HEK293 (cell line): ENCODE results near the gene MVK.

ENCODE experiments used
- CTCF ChIA-PET: fragments of 350-600 bp; formaldehyde crosslinking; extraction: SDS; loops from one replicate; lab custom pipeline; 2021; ENCODE audit warnings: antibody characterized with exemption; lab: Yijun Ruan, JAX
- POLR2A ChIA-PET: fragments of 300-600 bp; formaldehyde crosslinking; extraction: SDS; loops from one replicate; lab custom pipeline; 2020; ENCODE audit warnings: antibody characterized with exemption, inconsistent platforms; lab: Yijun Ruan, JAX
- H3K27ac ChIP-seq: fragments of 200-500 bp; sonication (Bioruptor generic); 2 replicates; pipeline ENCODE4 v1.5.1; 2014; ENCODE audit warnings: low read depth, low read length, control low read depth, inconsistent platforms; ENCODE audit errors: extremely low read depth
- H3K36me3 ChIP-seq, 2 experiments: fragments of 200-500 bp in 1 of 2; sonication (Bioruptor generic) in 1 of 2; 1 replicate in 1 of 2; 2 replicates in 1 of 2; pipeline ENCODE4 v1.5.1; 2014 to 2017; ENCODE audit warnings: inconsistent platforms in 2 of 2, low read length in 2 of 2; ENCODE audit not compliant: control insufficient read depth in 2 of 2, insufficient read depth in 1 of 2
- H3K4me1 ChIP-seq: fragments of 200-500 bp; sonication (Bioruptor generic); 2 replicates; pipeline ENCODE4 v1.5.1; 2014; ENCODE audit warnings: mild to moderate bottlenecking, low read length, inconsistent platforms; ENCODE audit not compliant: control insufficient read depth, insufficient read depth
- H3K4me3 ChIP-seq: 2 replicates; pipeline ENCODE4 v1.5.1; 2011; ENCODE audit warnings: low read depth, mild to moderate bottlenecking, control low read depth, low read length, moderate library complexity
- H3K9me3 ChIP-seq: fragments of 200-500 bp; sonication (Bioruptor generic); 2 replicates; pipeline ENCODE4 v1.5.1; 2014; ENCODE audit warnings: low read depth, low read length, inconsistent platforms; ENCODE audit not compliant: control insufficient read depth, insufficient read depth
- GLIS1 ChIP-seq: fragments of 450-650 bp; formaldehyde crosslinking; IDR thresholded peaks from 2 replicates; pipeline ENCODE4 v1.5.1; 2016; ENCODE audit warnings: missing biosample characterization, missing genetic modification characterization
- HOXC10 ChIP-seq: sonication (generic); formaldehyde crosslinking; IDR thresholded peaks from 2 replicates; pipeline ENCODE4 v1.8.1; 2023; ENCODE audit warnings: mild to moderate bottlenecking, missing genetic modification reagents
- KLF10 ChIP-seq: fragments of 450-650 bp; IDR thresholded peaks from 2 replicates; pipeline ENCODE4 v1.5.1; 2018; ENCODE audit warnings: missing biosample characterization, mild to moderate bottlenecking, missing genetic modification characterization
- MEIS1 ChIP-seq: sonication (generic); formaldehyde crosslinking; IDR thresholded peaks from 2 replicates; pipeline ENCODE4 v1.8.1; 2022; ENCODE audit warnings: missing genetic modification reagents, mild to moderate bottlenecking, borderline replicate concordance
- MZF1 ChIP-seq: fragments of 450-650 bp; formaldehyde crosslinking; IDR thresholded peaks from 2 replicates; pipeline ENCODE4 v1.5.1; 2017; ENCODE audit warnings: missing biosample characterization, missing genetic modification characterization, borderline replicate concordance
- ZBTB20 ChIP-seq: fragments of 450-650 bp; formaldehyde crosslinking; IDR thresholded peaks from 2 replicates; pipeline ENCODE4 v1.5.1; 2016; ENCODE audit warnings: missing biosample characterization, missing genetic modification characterization
- ZBTB48 ChIP-seq: fragments of 450-650 bp; formaldehyde crosslinking; IDR thresholded peaks from 2 replicates; pipeline ENCODE4 v1.5.1; 2016; ENCODE audit warnings: missing biosample characterization, missing genetic modification characterization
- ZEB2 ChIP-seq: fragments of 450-650 bp; formaldehyde crosslinking; IDR thresholded peaks from 2 replicates; pipeline ENCODE4 v1.5.1; 2016; ENCODE audit warnings: missing biosample characterization, missing genetic modification characterization
- ZFP41 ChIP-seq: fragments of 450-650 bp; formaldehyde crosslinking; IDR thresholded peaks from 2 replicates; pipeline ENCODE4 v1.5.1; 2016; ENCODE audit warnings: missing biosample characterization, missing genetic modification characterization, borderline replicate concordance
- ZFP69B ChIP-seq: fragments of 450-650 bp; formaldehyde crosslinking; IDR thresholded peaks from 2 replicates; pipeline ENCODE4 v1.5.1; 2016; ENCODE audit warnings: missing biosample characterization, missing genetic modification characterization
- ZIC2 ChIP-seq: fragments of 450-650 bp; formaldehyde crosslinking; IDR thresholded peaks from 2 replicates; pipeline ENCODE4 v1.5.1; 2016; ENCODE audit warnings: missing biosample characterization, missing genetic modification characterization
- ZNF121 ChIP-seq: fragments of 450-650 bp; formaldehyde crosslinking; IDR thresholded peaks from 2 replicates; pipeline ENCODE4 v1.5.1; 2016; ENCODE audit warnings: missing biosample characterization, missing genetic modification characterization
- ZNF175 ChIP-seq: fragments of 450-650 bp; formaldehyde crosslinking; IDR thresholded peaks from 2 replicates; pipeline ENCODE4 v1.5.1; 2016; ENCODE audit warnings: missing biosample characterization, missing genetic modification characterization
- ZNF2 ChIP-seq: fragments of 450-650 bp; formaldehyde crosslinking; IDR thresholded peaks from 2 replicates; pipeline ENCODE4 v1.5.1; 2016; ENCODE audit warnings: missing biosample characterization, missing genetic modification characterization
- ZNF23 ChIP-seq: fragments of 450-650 bp; formaldehyde crosslinking; IDR thresholded peaks from 2 replicates; pipeline ENCODE4 v1.5.1; 2016; ENCODE audit warnings: missing biosample characterization, missing genetic modification characterization, borderline replicate concordance
- ZNF549 ChIP-seq: fragments of 450-650 bp; IDR thresholded peaks from 2 replicates; pipeline ENCODE4 v1.5.1; 2018; ENCODE audit warnings: missing biosample characterization, missing genetic modification characterization, mild to moderate bottlenecking, inconsistent platforms, moderate library complexity
- ZNF558 ChIP-seq: fragments of 450-650 bp; formaldehyde crosslinking; IDR thresholded peaks from 2 replicates; pipeline ENCODE4 v1.5.1; 2016; ENCODE audit warnings: missing biosample characterization, missing genetic modification characterization
- ZNF585B ChIP-seq: fragments of 450-650 bp; formaldehyde crosslinking; IDR thresholded peaks from 2 replicates; pipeline ENCODE4 v1.5.1; 2016; ENCODE audit warnings: missing biosample characterization, missing genetic modification characterization
- ZNF629 ChIP-seq: fragments of 450-650 bp; formaldehyde crosslinking; IDR thresholded peaks from 2 replicates; pipeline ENCODE4 v1.5.1; 2017; ENCODE audit warnings: missing biosample characterization, missing genetic modification characterization
- ZNF654 ChIP-seq: fragments of 450-650 bp; formaldehyde crosslinking; IDR thresholded peaks from 2 replicates; pipeline ENCODE4 v1.5.1; 2016; ENCODE audit warnings: low read depth, missing biosample characterization, missing genetic modification characterization
- ZNF76 ChIP-seq: fragments of 450-650 bp; formaldehyde crosslinking; IDR thresholded peaks from 2 replicates; pipeline ENCODE4; 2016; ENCODE audit warnings: low read depth, missing biosample characterization, missing genetic modification characterization, borderline replicate concordance
- ZNF776 ChIP-seq: fragments of 450-650 bp; formaldehyde crosslinking; IDR thresholded peaks from 2 replicates; pipeline ENCODE4 v1.5.0; 2017; ENCODE audit warnings: missing biosample characterization, missing genetic modification characterization, borderline replicate concordance
- ZSCAN23 ChIP-seq: fragments of 450-650 bp; formaldehyde crosslinking; IDR thresholded peaks from 2 replicates; pipeline ENCODE4 v1.5.1; 2016; ENCODE audit warnings: missing biosample characterization, missing genetic modification characterization
- TF ChIP-seq, protein P1 (sequence below): fragments of 450-650 bp; formaldehyde crosslinking; IDR thresholded peaks from 2 replicates; pipeline ENCODE4 v1.5.1; 2016; ENCODE audit warnings: missing biosample characterization, missing genetic modification characterization
- TF ChIP-seq, protein P2 (sequence below): fragments of 450-650 bp; formaldehyde crosslinking; IDR thresholded peaks from 2 replicates; pipeline ENCODE4 v1.5.1; 2016; ENCODE audit warnings: missing biosample characterization, missing genetic modification characterization
- TF ChIP-seq, protein P3 (sequence below): fragments of 450-650 bp; IDR thresholded peaks from 2 replicates; pipeline ENCODE4 v1.5.1; 2018; ENCODE audit warnings: missing biosample characterization, missing genetic modification characterization
- TF ChIP-seq, protein P4 (sequence below): fragments of 450-650 bp; formaldehyde crosslinking; IDR thresholded peaks from 2 replicates; pipeline ENCODE4 v1.5.1; 2016; ENCODE audit warnings: missing biosample characterization, missing genetic modification characterization
- TF ChIP-seq, protein P5 (sequence below): sonication (generic); formaldehyde crosslinking; IDR thresholded peaks from 2 replicates; pipeline ENCODE4 v1.8.1; 2022; ENCODE audit warnings: mild to moderate bottlenecking, moderate library complexity, missing genetic modification reagents

The MVK gene

DNA sequence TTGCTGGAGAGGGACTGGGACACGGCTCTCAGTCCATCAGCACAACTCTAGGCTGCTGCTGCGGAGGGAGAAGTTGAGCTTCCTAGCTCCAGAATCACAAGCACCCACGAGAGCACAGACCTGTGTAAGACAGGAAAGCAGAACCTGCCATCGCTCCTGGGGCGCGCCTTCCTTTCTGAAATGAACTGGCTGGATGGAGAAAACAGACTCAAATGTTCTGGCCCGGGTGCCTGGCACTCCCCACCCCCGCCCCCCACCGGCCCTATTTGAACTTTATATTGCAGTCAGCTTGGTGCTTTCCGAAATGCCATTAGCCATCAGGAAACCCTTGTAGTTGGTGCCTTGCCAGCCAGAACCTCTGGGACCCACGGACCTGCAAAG lies 23.8 kb downstream of the MVK start:
- ChIA-PET POLR2A (interaction anchor here (0.9 to 1.4 kb wide), 3 partner anchors 11 to 178 kb away, joined by 3 to 5 read pairs (median 4); no protein-coding TSS in a partner anchor), CTCF (interaction anchor here (0.5 to 6.1 kb wide), 42 partner anchors 9 to 495 kb away, joined by 3 to 83 read pairs (median 5); partner anchors contain the start of genes MMAB and MVK)
- H3K27ac ChIP-seq = no peak overlapping the region

DNA sequence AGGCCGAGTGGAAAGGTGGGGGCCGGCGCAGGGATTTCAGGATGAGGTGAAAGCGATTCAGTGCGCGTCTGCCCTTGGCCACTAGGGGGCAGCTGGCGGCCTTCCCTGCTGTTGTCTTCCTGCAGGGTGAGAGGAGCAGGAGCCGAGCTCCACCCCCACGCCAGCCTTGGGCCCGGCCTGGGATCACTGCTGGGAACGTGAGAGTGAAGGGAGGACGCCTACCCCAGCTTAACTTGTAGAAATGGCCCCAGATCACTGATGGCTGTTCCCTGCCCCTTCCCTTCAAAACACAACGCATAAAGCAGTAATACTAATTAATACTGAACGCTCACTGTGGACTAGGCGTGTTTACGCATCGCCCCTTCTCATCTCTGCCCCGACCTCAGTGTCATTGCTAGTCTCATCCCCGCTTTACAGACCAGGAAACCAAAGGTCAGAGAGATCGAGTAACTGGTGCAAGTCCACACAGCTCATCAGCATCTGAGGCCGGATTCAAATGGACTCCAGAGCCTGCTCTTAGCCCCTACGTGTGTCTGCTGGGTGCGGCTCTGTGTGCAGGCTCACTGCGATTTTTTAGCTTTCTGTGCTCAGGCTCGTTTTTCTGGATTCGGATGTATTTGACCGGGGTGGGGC lies 24.3 kb downstream of the MVK start:
- H3K36me3 ChIP-seq = no peaks in the 10 kb centered on the region; a peak in 1 of 3 replicates
- ChIA-PET CTCF (interaction anchor here (0.5 to 6.1 kb wide), 46 partner anchors 8 to 494 kb away, joined by 3 to 83 read pairs (median 4); partner anchors contain the start of genes GLTP, MMAB and MVK), POLR2A (interaction anchor here (0.9 to 1.4 kb wide), 4 partner anchors 12 to 177 kb away, joined by 3 to 5 read pairs (median 4); partner anchors contain the start of genes MMAB and MVK)
- H3K4me1 ChIP-seq = no peaks in the 10 kb centered on the region
- no peaks in the 10 kb centered on the region for H3K9me3 ChIP-seq
- no peak overlapping the region for H3K4me3 ChIP-seq
- H3K27ac ChIP-seq = no peak overlapping the region
- TF ChIP-seq, protein P1, sequence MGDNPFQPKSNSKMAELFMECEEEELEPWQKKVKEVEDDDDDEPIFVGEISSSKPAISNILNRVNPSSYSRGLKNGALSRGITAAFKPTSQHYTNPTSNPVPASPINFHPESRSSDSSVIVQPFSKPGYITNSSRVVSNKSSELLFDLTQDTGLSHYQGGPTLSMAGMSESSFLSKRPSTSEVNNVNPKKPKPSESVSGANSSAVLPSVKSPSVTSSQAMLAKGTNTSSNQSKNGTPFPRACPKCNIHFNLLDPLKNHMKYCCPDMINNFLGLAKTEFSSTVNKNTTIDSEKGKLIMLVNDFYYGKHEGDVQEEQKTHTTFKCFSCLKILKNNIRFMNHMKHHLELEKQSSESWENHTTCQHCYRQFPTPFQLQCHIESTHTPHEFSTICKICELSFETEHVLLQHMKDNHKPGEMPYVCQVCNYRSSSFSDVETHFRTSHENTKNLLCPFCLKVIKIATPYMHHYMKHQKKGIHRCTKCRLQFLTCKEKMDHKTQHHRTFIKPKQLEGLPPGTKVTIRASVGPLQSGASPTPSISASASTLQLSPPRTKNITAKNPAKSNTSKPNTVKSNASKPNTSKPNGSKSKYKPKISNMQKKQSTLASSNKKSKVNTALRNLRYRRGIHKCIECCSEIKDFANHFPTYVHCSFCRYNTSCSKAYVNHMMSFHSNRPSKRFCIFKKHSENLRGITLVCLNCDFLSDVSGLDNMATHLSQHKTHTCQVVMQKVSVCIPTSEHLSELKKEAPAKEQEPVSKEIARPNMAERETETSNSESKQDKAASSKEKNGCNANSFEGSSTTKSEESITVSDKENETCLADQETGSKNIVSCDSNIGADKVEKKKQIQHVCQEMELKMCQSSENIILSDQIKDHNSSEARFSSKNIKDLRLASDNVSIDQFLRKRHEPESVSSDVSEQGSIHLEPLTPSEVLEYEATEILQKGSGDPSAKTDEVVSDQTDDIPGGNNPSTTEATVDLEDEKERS (tag by site-specific recombination) = no peak
- TF ChIP-seq GLIS1 (tag by site-specific recombination) (peak; percentile 29; the same call in 1 of the 2 replicates), ZNF2 (tag by site-specific recombination) (peak; percentile 74), ZSCAN23 (tag by site-specific recombination) (no peak), MEIS1 (CRISPR knock-in tag) (no peak), KLF10 (tag by site-specific recombination) (peak; percentile 20; the same call in 1 of the 2 replicates), ZNF654 (tag by site-specific recombination) (peak; percentile 82), ZNF629 (peak; percentile 23; the same call in 1 of the 2 replicates), ZEB2 (tag by site-specific recombination) (peak; percentile 13; the same call in 1 of the 2 replicates), ZIC2 (peak; percentile 44), ZNF776 (no peak)
- TF ChIP-seq, protein P2, sequence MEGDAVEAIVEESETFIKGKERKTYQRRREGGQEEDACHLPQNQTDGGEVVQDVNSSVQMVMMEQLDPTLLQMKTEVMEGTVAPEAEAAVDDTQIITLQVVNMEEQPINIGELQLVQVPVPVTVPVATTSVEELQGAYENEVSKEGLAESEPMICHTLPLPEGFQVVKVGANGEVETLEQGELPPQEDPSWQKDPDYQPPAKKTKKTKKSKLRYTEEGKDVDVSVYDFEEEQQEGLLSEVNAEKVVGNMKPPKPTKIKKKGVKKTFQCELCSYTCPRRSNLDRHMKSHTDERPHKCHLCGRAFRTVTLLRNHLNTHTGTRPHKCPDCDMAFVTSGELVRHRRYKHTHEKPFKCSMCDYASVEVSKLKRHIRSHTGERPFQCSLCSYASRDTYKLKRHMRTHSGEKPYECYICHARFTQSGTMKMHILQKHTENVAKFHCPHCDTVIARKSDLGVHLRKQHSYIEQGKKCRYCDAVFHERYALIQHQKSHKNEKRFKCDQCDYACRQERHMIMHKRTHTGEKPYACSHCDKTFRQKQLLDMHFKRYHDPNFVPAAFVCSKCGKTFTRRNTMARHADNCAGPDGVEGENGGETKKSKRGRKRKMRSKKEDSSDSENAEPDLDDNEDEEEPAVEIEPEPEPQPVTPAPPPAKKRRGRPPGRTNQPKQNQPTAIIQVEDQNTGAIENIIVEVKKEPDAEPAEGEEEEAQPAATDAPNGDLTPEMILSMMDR (tag by site-specific recombination) = peak; percentile 91
- TF ChIP-seq, protein P3, sequence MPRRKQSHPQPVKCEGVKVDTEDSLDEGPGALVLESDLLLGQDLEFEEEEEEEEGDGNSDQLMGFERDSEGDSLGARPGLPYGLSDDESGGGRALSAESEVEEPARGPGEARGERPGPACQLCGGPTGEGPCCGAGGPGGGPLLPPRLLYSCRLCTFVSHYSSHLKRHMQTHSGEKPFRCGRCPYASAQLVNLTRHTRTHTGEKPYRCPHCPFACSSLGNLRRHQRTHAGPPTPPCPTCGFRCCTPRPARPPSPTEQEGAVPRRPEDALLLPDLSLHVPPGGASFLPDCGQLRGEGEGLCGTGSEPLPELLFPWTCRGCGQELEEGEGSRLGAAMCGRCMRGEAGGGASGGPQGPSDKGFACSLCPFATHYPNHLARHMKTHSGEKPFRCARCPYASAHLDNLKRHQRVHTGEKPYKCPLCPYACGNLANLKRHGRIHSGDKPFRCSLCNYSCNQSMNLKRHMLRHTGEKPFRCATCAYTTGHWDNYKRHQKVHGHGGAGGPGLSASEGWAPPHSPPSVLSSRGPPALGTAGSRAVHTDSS (tag by site-specific recombination) = no peak

More for the DNA sequence above, 23.8 kb downstream of the MVK start:
- TF ChIP-seq ZNF76 (no peak), ZNF549 (no peak), ZNF585B (tag by site-specific recombination) (no peak), ZNF558 (no peak), ZNF23 (tag by site-specific recombination) (no peak), ZFP41 (no peak), ZNF175 (no peak), ZNF654 (tag by site-specific recombination) (no peak), MZF1 (tag by site-specific recombination) (no peak), ZBTB20 (no peak), ZBTB48 (tag by site-specific recombination) (no peak), ZFP69B (tag by site-specific recombination) (no peak), ZEB2 (tag by site-specific recombination) (no peak), ZNF121 (tag by site-specific recombination) (no peak), HOXC10 (CRISPR knock-in tag) (no peak)
- TF ChIP-seq, protein P4, sequence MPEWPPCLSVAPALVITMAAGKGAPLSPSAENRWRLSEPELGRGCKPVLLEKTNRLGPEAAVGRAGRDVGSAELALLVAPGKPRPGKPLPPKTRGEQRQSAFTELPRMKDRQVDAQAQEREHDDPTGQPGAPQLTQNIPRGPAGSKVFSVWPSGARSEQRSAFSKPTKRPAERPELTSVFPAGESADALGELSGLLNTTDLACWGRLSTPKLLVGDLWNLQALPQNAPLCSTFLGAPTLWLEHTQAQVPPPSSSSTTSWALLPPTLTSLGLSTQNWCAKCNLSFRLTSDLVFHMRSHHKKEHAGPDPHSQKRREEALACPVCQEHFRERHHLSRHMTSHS (tag by site-specific recombination) = no peak
- TF ChIP-seq, protein P5, sequence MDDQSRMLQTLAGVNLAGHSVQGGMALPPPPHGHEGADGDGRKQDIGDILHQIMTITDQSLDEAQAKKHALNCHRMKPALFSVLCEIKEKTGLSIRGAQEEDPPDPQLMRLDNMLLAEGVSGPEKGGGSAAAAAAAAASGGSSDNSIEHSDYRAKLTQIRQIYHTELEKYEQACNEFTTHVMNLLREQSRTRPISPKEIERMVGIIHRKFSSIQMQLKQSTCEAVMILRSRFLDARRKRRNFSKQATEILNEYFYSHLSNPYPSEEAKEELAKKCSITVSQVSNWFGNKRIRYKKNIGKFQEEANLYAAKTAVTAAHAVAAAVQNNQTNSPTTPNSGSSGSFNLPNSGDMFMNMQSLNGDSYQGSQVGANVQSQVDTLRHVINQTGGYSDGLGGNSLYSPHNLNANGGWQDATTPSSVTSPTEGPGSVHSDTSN = no peak
- TF ChIP-seq, protein P2 (tag by site-specific recombination) = no peak
- no peaks in the 10 kb centered on the region for H3K4me1 ChIP-seq
- peaks cover 0 to under 1% of the 10 kb centered on the region in 2 experiments; a peak in 2 of 3 replicates for H3K36me3 ChIP-seq
- no peaks in the 10 kb centered on the region for H3K9me3 ChIP-seq
- no peak overlapping the region for H3K4me3 ChIP-seq
